MM.1S (cell line): ENCODE data around the gene PLEKHO1.

Experiments
- DNase-seq: peaks from one replicate; pipeline ENCODE4 v3.0.0-alpha.2; 2015
- H2AFZ ChIP-seq: fragments of 300-600 bp; sonication (generic); 2 replicates; pipeline ENCODE4 v1.6.0; 2016; ENCODE audit warnings: antibody characterized with exemption, low read length
- H3F3A ChIP-seq: fragments of 300-600 bp; sonication (generic); 2 replicates; pipeline ENCODE4 v1.6.1; 2016; ENCODE audit warnings: mild to moderate bottlenecking, antibody characterized with exemption, low read length, moderate library complexity, mixed read lengths; ENCODE audit not compliant: insufficient read depth
- H3K27ac ChIP-seq: fragments of 300-600 bp; sonication (generic); 2 replicates; pipeline ENCODE4 v1.5.1; 2016; ENCODE audit warnings: mild to moderate bottlenecking, low read length
- H3K27me3 ChIP-seq: fragments of 300-600 bp; sonication (generic); replicated peaks from 2 replicates; pipeline ENCODE4 v1.6.0; 2016; ENCODE audit warnings: low read length; ENCODE audit not compliant: insufficient read depth
- H3K36me3 ChIP-seq: fragments of 300-600 bp; sonication (generic); replicated peaks from 2 replicates; pipeline ENCODE4 v1.6.1; 2016; ENCODE audit warnings: mild to moderate bottlenecking, low read length, mixed read lengths; ENCODE audit not compliant: insufficient read depth
- H3K4me1 ChIP-seq: fragments of 300-600 bp; sonication (generic); 2 replicates; pipeline ENCODE4 v1.6.1; 2016; ENCODE audit warnings: low read length, mixed read lengths
- H3K4me2 ChIP-seq: fragments of 300-600 bp; sonication (generic); 2 replicates; pipeline ENCODE4 v1.6.0; 2016; ENCODE audit warnings: low read depth, low read length
- H3K4me3 ChIP-seq: fragments of 300-600 bp; sonication (generic); 2 replicates; pipeline ENCODE4 v1.5.1; 2016; ENCODE audit warnings: low read length, mixed read lengths
- H3K79me2 ChIP-seq: fragments of 300-600 bp; sonication (generic); 2 replicates; pipeline ENCODE4 v1.6.1; 2016; ENCODE audit warnings: mixed run types, low read length, mixed read lengths
- H3K9ac ChIP-seq: fragments of 300-600 bp; sonication (generic); 2 replicates; pipeline ENCODE4 v1.6.1; 2016; ENCODE audit warnings: low read length, mixed read lengths
- H3K9me2 ChIP-seq: fragments of 300-600 bp; sonication (generic); replicated peaks from 2 replicates; pipeline ENCODE4 v1.6.1; 2016; ENCODE audit warnings: mild to moderate bottlenecking, low read length, mixed read lengths; ENCODE audit not compliant: insufficient read depth
- H3K9me3 ChIP-seq: fragments of 300-600 bp; sonication (generic); replicated peaks from 2 replicates; pipeline ENCODE4 v1.6.1; 2016; ENCODE audit warnings: mild to moderate bottlenecking, low read length, mixed read lengths; ENCODE audit not compliant: insufficient read depth
- H4K20me1 ChIP-seq: fragments of 300-600 bp; sonication (generic); 2 replicates; pipeline ENCODE4 v1.6.1; 2016; ENCODE audit warnings: mild to moderate bottlenecking, low read length, moderate library complexity, mixed read lengths; ENCODE audit not compliant: insufficient read depth
- EZH2 ChIP-seq: fragments of 300-600 bp; sonication (generic); optimal IDR thresholded peaks from 2 replicates; pipeline ENCODE3; 2017; ENCODE audit warnings: low read depth, mild to moderate bottlenecking, antibody characterized with exemption, low read length, mixed read lengths
- EZH2phosphoT487 ChIP-seq: fragments of 300-600 bp; sonication (generic); IDR thresholded peaks from 2 replicates; pipeline ENCODE4 v1.6.1; 2018; ENCODE audit warnings: antibody characterized with exemption, low read length
- TF ChIP-seq, protein P1 (sequence below): fragments of 300-600 bp; sonication (generic); IDR thresholded peaks from 2 replicates; pipeline ENCODE4 v1.5.1; 2016; ENCODE audit warnings: antibody characterized with exemption, low read length, mixed read lengths

Gene PLEKHO1, protein sequence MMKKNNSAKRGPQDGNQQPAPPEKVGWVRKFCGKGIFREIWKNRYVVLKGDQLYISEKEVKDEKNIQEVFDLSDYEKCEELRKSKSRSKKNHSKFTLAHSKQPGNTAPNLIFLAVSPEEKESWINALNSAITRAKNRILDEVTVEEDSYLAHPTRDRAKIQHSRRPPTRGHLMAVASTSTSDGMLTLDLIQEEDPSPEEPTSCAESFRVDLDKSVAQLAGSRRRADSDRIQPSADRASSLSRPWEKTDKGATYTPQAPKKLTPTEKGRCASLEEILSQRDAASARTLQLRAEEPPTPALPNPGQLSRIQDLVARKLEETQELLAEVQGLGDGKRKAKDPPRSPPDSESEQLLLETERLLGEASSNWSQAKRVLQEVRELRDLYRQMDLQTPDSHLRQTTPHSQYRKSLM

DNA sequence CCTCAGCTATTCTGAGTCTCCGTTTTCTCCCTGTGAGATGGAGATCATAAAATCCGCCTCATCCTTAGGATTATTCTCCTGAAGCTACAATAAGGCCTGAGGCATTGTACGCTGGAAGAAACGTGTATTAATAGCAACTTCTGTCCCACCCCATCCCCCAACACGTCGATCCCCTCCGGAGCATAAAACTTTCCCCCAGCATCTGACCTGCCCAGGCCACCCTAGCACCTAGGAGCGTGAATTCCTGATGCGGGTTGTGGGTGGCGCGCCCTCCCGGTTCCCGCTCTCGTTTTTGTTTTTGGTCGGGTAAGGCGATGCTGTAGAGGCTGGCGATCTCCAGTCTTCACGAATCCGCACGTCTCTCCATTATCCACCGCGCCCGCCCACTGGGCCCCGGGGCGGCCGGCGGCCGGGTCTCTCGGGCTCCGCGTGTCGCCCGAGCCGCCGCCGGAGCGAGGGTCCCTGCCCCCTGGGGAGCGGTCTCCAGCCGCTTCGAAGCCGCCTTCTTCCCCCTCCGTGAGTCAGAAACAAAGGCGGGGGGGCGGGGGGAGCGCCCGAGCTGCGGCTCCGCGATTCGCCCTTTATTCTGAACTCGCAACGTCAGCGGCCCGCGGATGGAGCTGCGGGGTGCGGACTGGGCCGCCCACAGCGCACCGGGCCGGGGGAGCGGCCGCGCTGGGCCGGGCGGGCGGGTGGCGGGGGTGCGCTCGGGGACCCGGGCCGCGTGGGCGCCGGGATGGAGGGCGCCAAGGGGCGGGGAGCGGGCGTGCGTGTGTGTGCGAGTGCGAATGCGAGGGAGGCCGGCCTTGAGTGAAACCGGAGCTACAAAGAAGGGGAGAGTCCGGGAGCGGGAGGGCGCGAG, at the start of gene PLEKHO1:
Gene PLEKHO1, plus strand, starts transcription at position 646 of the 862 bp plus-strand sequence. CDS start 342 bp downstream, outside the sequence.
- H3K4me3 ChIP-seq, result peak within 1 kb of the TSS; percentile 73
- H3K27me3 ChIP-seq, result no peaks in the 10 kb centered on the region
- peak within 1 kb of the TSS; percentile 59; the same call in 1 of the 2 replicates for H3K9ac ChIP-seq
- no peak for TF ChIP-seq EZH2
- TF ChIP-seq, protein P1, sequence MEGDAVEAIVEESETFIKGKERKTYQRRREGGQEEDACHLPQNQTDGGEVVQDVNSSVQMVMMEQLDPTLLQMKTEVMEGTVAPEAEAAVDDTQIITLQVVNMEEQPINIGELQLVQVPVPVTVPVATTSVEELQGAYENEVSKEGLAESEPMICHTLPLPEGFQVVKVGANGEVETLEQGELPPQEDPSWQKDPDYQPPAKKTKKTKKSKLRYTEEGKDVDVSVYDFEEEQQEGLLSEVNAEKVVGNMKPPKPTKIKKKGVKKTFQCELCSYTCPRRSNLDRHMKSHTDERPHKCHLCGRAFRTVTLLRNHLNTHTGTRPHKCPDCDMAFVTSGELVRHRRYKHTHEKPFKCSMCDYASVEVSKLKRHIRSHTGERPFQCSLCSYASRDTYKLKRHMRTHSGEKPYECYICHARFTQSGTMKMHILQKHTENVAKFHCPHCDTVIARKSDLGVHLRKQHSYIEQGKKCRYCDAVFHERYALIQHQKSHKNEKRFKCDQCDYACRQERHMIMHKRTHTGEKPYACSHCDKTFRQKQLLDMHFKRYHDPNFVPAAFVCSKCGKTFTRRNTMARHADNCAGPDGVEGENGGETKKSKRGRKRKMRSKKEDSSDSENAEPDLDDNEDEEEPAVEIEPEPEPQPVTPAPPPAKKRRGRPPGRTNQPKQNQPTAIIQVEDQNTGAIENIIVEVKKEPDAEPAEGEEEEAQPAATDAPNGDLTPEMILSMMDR, result no peak
- TF ChIP-seq EZH2phosphoT487, result no peak
- H4K20me1 ChIP-seq, result no peaks in the 10 kb centered on the region
- no peaks in the 10 kb centered on the region for H3K9me3 ChIP-seq
- H3K27ac ChIP-seq, result no peak within 1 kb of the TSS
- peak within 1 kb of the TSS; percentile 71 for H3K4me2 ChIP-seq
- H3F3A ChIP-seq, result peaks cover 12% of the 10 kb centered on the region; the same call in 1 of the 2 replicates
- H2AFZ ChIP-seq, result peak within 1 kb of the TSS; percentile 43
- H3K4me1 ChIP-seq, result peaks cover 21% of the 10 kb centered on the region
- DNase-seq, result peak; percentile 82
- no peaks in the 10 kb centered on the region for H3K9me2 ChIP-seq
- no peaks in the 10 kb centered on the region for H3K36me3 ChIP-seq
- peaks cover 26% of the 10 kb centered on the region for H3K79me2 ChIP-seq

GRCh38 chr1:150102986-150103385, 46.7 kb upstream of the PLEKHO1 start:
- Histone ChIP-seq H3F3A (no peaks in the 10 kb centered on the region), H3K27me3 (no peaks in the 10 kb centered on the region), H2AFZ (no peak overlapping the region), H3K9me2 (no peaks in the 10 kb centered on the region), H3K9ac (no peak overlapping the region), H3K4me2 (no peak overlapping the region), H3K4me3 (no peak overlapping the region), H4K20me1 (no peaks in the 10 kb centered on the region), H3K9me3 (no peaks in the 10 kb centered on the region), H3K4me1 (peaks cover 6% of the 10 kb centered on the region), H3K79me2 (no peaks in the 10 kb centered on the region), H3K36me3 (no peaks in the 10 kb centered on the region), H3K27ac (no peak overlapping the region)
- no peak for DNase-seq
- TF ChIP-seq EZH2, result no peak
- no peak for TF ChIP-seq EZH2phosphoT487
- TF ChIP-seq, protein P1, result no peak

DNA sequence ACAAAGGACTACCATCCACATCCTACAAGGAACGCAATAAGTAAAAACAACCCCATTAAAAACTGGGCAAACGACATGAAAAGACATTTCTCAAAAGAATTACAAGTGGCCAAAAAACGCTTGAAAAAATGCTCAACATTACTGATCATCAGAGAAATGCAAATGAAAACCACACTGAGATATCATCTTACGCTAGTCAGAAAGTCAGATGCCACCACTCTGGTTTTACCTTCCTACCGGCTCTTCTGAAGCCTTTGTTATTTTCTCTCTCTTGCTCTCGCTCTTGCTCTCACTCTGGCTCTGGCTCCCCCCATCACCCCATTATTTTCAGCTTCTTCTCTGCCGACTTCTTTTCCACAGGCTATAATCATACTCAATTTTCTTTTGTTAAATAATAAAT, 43.4 kb upstream of the PLEKHO1 start:
- peak overlapping the region; percentile 19; the same call in 1 of the 2 replicates for H3K4me2 ChIP-seq
- peak overlapping the region; percentile 24; the same call in 1 of the 2 replicates for H3K27ac ChIP-seq
- H2AFZ ChIP-seq, result no peak overlapping the region
- no peak overlapping the region for H3K9ac ChIP-seq
- TF ChIP-seq EZH2phosphoT487 (no peak), EZH2 (no peak)
- TF ChIP-seq, protein P1, result no peak
- peaks cover 19% of the 10 kb centered on the region for H3K4me1 ChIP-seq
- H3K9me3 ChIP-seq, result no peaks in the 10 kb centered on the region
- no peaks in the 10 kb centered on the region for H3K9me2 ChIP-seq
- H3K36me3 ChIP-seq, result no peaks in the 10 kb centered on the region
- H3F3A ChIP-seq, result no peaks in the 10 kb centered on the region
- no peaks in the 10 kb centered on the region for H3K79me2 ChIP-seq
- no peaks in the 10 kb centered on the region for H4K20me1 ChIP-seq
- DNase-seq, result peak; percentile 46
- H3K4me3 ChIP-seq, result no peak overlapping the region
- H3K27me3 ChIP-seq, result no peaks in the 10 kb centered on the region
